ENCODE measurements around the gene CPED1.

DNA sequence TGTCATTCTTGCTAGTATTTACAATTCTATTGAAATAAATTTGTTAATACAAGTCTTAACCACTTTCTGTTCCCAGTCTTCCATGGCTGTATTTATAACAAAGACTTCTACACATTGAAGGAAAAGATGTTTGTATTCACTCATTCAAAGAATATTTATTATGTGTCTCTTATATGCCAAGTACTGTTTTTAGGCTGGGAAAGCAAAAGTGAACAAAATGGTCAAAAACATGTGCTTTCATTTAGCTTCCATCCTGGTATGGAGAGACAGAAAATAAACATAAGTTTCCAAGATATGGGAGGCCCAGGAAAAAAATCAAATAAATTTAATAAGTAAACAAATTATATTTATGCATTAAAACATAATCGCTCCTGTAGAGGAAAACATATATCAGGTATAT is 22.9 kb downstream of the CPED1 start:
- TF ChIP-seq, protein P1, sequence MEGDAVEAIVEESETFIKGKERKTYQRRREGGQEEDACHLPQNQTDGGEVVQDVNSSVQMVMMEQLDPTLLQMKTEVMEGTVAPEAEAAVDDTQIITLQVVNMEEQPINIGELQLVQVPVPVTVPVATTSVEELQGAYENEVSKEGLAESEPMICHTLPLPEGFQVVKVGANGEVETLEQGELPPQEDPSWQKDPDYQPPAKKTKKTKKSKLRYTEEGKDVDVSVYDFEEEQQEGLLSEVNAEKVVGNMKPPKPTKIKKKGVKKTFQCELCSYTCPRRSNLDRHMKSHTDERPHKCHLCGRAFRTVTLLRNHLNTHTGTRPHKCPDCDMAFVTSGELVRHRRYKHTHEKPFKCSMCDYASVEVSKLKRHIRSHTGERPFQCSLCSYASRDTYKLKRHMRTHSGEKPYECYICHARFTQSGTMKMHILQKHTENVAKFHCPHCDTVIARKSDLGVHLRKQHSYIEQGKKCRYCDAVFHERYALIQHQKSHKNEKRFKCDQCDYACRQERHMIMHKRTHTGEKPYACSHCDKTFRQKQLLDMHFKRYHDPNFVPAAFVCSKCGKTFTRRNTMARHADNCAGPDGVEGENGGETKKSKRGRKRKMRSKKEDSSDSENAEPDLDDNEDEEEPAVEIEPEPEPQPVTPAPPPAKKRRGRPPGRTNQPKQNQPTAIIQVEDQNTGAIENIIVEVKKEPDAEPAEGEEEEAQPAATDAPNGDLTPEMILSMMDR (IDR thresholded peaks at IDR 0.05; ENCODE audit: low read length) = no peak
- no peak for TF ChIP-seq EZH2 (IDR thresholded peaks at IDR 0.05; ENCODE audit: borderline replicate concordance, low read length)

Measured in OCI-LY1 (cell line).